T-helper 1 cell (primary cell): ENCODE data around the gene ABCA2.

Source experiments
- DNase-seq, 5 donors: peaks; one replicate each; pipeline ENCODE4 v3.0.0-alpha.2; 2012 to 2020

ABCA2 gene

DNA sequence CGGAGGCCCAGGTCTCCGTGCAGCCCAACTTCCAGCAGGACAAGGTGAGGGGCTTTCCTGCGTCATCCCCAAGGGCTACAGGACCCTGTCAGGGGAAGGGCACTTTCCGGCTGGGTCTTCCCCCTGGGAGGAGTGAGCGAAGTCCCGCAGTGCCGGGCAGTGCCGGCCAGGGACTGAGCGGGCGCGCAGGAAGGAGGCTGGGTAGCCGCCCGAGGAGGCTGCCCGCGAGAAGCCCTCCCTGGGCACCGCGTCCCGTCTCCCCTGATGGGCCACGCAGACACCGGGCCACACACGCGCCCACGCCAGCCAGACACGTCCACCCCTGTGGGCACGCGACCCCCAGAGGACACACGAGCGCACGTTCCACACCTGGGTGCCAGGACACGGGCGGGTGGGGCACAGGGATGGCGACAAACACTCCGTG, 50.4 kb downstream of the ABCA2 start:
- no peak for DNase-seq

DNA sequence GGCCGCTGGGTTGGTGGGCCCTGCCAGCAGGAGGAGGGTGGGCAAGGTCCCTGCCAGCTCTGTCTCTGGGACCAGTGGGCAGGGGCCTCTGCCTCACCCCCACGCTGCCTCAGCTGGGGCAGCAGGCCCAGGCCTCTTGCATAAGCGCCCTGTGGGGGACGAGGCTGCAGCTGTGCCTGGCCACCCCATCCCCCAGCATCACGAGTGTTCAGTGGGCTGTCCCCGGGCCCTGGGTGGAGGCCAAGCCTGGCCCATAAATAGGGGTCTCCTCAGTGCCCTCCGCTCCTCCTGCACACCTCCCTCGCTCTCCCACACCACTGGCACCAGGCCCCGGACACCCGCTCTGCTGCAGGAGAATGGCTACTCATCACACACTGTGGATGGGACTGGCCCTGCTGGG, 50.8 kb downstream of the ABCA2 start, which contains the start of gene PTGDS:
Gene PTGDS, plus strand, starts transcription at position 282 of the 400 bp plus-strand sequence. Its CDS starts 75 bp downstream, at position 357.
- no peak for DNase-seq

DNA sequence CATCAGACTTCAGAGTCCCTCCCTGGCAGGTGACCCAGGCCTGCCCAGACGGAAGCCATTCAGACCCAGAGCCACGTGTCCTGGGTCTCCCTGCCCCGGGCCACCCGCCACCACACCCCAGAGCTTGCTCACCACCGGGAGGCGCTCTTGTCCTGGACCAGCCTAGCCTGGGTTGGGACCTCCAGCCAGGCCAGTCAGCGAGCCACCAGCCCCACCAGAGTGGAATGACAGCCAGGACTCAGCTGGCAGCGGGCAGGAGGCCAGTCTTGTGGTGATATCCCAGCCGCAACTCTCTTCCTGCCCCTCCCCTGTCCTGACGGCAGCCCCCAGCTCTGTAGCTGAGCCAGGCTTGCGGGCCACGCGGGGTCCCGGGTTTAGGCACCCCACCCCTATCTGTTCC, 52.4 kb downstream of the ABCA2 start:
- DNase-seq = peak in 1 of 5 donors; percentile 30

DNA sequence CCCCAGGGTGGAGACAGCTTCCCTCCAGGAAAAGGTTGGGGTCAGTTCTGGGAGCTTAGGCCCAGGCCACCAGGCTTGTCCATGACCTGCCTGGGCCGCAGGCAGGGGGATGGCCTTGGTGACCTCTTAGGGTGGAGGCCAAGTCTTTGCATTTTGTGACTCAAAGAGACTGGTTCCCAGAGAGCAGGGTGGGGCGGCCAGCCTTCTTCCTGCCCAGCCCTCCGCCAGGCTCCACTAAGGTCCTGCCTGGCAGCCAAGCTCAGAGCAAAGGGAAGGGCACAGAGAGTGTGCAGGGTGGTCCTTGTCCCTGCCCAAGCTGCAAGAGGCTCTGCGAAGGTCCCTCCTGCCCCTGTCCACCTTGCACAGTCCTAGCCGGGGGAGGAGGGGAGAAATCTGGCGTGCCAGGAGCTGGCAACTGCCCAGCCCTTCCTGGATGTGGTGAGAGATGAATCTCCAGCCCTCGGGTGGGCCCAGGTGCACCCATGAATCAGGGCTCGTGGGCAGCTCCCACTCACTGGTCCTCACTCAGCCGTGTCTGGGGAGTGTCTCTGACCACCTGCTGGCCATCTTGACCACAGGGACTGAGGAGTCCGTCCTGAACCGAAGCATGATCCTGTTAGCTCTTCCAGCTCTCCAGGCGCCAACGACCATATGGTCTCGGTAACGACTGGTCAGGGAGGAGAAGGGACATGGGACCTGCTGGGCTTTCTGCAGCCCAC, 53.1 kb downstream of the ABCA2 start:
- peak in 1 of 5 donors; percentile 32 for DNase-seq

DNA sequence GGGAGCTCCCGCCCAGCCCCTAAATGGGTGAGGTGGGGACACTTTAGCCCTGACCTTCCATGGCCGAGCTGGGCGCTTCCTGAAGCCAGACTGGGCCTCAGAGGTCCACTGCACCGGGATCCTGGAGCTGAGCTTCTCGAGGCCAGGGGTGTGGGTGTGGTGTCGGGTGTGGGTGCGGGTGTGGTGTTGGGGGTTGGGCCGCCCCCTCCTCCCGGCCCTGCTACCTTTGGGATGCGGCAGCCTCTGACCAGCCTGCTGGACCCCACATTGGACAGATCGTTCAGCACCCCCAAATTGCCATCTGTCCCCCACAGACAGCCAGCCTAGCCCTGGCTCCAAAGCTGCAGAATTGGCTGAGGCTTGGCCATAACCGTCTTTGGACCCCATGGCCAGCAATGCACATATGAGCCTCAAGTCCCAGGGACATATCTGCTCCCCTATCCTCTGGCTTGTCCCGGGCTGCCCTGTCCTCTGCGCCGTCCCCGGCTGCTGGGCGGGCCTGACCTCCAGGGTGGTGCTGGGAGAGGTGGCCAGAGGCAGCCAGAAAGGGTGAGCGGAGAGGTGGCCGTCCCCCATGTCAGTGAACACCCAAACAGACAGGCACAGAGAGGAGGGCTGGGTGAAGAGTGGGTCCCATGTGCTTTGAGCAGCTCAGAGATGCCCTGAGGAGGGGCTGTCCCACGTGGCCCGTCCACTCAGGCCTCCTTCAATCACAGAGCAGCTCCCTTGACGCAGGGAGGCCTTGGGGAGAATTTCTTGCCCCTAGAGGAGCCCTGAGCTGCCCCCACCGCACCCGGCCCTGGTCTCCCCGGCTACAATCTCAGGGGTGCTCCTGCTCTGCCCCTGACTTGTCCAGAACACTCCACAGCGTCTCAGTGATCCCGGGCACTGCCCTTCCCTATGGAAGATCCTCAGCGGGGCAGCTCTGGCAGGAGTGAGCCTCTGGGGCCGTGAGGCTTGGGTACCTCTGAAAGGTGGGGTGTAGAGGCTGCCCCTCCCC, 54.1 kb downstream of the ABCA2 start:
- no peak for DNase-seq

DNA sequence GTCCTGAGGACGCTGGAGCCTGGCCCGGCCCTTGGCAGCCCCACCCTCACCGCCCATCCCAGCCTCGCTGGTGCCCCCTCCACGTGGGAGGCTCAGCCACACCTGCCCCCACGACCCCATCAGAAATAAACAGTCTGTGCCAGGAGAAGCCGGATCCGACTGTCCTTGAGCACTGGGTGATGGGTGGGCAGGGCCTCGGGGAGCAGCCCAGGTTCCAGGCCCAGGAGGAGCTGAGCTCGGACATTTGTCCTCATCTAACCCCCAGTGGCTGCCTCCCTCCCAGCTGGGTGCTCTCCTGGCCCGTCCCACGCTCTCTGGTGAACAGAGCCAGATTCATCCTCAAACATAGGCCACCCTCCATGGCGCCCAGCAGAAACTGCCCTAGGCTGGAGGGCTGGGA, 55.3 kb downstream of the ABCA2 start:
- DNase-seq = no peak

DNA sequence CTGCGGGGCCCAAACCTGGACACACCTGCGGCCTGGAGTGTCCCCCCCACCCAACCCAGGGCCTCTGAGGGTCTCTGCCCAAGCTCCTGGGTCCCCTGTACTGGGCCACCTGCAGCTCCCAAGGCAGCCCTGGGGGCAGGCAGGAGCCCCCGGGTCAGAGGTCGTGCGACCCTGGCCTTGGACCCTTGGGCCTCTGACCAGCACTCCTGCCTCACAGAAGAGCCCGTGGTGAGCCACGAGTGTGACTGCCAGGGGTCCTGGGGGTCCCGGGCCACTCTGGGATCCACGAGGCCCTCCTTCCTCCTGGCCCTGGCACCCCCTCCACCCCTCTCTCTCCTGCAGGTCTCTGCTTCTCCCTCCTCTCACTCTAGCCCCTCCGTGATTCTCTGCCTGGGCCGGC, 55.7 kb downstream of the ABCA2 start:
- no peak for DNase-seq

DNA sequence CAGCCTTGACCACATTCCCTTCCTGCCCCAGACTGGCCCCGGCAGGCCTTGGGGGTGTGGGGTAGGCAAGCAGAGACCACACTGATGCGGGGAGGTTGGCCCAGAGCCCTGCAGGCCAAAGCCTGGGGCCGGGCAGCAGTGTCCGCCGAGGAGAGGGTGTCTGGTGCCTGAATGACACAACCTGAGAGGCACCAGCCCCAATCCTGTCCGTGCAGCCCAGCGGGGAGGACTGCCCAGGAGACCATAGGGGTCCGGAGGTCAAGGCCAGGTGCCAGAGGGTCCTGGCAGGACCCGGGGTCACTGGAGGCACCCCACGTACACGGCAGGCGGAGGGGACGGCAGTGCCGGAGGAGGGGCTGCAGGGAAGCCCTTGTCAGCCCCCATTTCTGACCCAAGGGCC, 56.3 kb downstream of the ABCA2 start:
- DNase-seq = no peak

DNA sequence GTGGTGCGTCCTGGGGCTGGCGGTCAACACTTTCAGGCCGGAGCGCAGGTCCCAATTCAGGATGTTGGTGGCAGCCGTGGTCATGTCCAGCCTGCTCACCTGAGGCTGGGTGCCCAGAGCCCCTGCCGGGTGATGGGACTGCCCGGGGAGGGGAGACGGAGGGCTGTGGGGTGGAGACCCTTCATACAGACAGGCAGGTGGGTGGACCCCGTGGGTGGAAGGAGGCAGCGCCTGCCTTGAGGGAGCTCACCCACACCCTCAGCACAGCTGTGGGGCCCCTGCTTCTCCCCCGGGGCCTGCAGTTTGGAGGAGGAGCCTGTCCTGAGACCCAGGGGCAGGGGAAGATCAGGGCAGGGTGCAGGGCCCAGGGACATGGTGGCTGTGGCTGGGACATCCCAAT, 57.7 kb downstream of the ABCA2 start:
- DNase-seq = no peak

DNA sequence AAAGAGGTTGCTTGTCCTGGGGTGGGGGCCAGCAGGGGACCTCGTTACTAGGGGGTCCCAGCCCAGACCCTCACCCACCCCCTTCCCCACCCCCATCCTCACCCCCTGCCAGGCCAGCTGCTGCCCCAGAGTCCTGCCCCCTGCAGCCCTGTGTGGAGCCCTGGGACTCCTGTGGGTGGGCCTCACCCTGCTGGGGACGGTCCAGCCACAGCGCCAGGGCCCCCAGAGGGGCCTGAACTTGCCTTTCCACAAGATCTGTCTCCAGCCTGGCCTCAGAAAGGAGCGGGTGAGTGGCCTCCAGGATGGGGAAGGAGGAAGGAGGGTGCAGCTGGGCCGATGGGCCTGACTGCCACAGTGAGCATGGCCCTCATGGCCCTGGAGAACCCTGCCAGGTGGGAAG, 58.3 kb downstream of the ABCA2 start:
- DNase-seq = no peak

DNA sequence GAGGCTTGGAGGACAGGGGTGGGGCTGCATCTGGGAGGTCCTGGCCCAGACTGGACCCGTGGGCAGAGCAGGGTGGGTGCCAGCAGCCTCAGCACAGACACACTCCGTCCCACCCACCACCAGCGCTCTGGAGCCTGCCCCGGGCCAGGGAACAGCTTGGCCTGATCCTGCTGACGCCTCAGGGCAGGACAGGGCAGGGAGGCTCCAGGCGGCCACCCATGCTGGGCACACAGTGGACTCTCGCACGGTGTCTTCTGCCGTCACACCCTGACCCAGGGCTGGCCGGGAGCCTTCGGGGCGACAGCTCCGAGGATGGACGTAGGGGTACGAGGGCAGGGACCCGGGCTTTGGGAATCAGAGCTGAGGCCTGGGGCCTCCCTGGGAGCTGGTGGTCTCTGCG, 58.9 kb downstream of the ABCA2 start:
- no peak for DNase-seq

DNA sequence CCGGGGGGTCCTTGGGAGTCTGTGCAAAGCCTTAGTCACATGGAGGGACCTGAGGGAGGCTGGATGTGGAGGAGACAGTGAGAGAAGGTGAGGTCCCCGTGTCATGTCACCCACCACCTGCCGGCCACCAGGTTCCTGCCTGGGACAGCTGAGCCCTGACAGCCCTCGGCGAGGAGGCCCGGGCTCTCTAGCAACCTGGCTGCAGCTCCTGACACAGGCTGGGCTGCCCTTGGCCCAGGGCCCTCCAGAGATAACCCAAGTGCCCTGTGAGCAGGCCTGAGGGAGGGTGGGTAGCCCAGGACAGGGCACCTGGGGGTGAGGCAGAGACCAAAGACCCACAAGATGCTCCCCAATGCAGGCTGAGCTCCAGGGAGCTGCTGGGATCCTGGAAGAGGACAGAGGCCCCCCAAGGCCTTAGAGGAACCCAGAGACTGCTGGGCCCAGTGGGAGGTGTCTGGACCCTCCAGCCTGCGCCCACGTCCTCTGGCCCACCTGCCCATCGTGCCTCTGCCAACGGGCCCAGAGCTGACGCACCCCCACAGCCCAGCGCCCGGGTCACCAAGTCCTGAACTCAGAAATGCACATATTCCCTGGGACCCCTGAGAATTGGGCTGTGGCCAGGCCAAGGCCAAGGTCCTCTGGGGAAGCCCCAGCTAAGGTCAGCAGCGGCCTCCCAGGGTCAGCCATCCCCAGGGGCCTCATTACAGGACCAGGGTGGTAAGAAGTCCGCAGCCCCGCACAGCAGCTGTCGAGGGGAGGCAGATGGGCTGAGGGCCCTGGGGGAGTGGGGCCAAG, 59.5 kb downstream of the ABCA2 start:
- no peak for DNase-seq

DNA sequence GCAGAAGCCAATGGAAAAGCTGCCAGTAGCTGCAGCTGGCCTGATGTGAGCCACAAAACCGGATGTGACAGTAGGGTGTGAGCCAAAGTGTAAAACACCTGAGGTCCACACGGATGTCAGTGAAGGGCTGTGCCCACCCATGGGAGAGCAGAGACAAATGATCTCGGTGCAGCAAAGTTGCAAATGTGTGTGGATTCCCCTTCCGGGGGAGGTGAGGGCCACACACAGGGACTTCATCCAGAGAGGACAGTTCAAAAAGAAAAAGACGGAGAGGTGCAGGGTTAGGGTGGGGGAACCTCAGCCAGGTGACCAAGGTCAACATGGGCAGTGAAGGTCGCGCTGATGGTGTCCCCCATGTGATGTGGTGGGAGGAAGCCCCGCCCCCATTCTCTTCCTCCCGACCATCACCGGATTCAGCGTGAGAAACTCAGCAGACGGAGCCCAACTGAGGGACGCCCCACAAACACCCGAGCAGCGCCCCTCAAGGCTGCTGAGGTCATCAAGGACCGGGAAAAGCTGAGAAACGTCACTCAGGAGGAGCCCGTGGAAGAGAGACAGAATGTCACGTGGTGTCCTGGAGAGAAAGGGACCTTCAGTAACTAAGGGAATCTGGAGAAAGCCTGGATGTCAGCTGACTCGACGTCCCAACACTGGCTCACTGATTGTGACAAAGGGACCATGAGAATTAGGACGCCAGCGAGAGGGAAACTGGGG, 62.1 kb downstream of the ABCA2 start:
- DNase-seq = peak in 1 of 5 donors; percentile 56

DNA sequence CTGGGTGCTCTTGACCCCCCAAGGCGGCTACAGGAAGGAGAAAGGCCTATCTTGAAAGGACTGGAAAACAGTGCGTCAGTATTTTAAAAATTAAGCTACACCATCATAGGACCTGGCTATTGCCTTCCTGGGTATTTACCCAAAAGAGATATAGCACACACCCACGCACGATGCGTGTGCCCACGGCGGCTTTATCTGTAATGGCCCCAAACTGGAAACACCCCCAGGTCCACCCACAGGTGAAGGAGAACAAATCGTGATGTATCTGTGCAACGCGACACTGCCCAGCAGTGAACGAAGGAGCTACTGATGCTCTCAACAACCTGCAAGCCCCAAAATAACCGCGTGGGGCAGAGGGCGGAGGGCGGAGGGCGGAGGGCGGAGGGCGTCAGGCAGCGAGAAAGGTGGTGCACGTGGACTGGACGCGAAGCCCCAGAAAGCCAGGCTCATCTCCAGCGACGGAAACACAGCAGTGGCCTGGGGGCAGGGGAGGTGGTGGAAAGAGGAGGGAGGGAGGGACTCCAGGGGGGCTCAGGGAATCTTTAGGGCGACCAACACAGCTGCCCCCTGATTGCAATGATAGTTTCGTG, 63.1 kb downstream of the ABCA2 start:
- no peak for DNase-seq

DNA sequence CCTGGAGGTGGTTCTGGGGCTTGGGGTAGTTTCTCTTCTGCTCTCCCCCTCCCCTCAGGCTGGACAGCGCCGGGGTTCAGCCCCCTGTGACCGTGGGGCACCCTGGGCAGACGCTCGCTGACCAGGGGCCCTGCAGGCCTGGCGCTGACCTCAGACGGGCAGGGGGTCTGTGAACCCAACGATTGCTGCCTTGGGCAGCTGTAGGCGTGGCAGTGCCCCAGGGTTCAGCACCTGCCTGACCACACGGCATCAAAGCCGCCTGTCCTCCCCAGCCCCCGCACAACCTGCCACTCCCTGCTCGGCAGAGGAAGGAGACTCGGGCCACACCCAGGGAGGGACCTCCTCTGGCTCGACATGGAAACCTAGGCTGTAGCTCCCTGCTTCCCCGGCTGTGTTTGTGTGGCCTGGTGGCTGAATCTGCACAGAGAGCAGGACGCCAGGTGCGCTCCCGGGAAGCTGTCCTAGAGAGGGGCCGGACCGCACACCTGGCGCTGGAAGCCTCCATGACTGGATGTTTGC, 63.8 kb downstream of the ABCA2 start:
- no peak for DNase-seq

DNA sequence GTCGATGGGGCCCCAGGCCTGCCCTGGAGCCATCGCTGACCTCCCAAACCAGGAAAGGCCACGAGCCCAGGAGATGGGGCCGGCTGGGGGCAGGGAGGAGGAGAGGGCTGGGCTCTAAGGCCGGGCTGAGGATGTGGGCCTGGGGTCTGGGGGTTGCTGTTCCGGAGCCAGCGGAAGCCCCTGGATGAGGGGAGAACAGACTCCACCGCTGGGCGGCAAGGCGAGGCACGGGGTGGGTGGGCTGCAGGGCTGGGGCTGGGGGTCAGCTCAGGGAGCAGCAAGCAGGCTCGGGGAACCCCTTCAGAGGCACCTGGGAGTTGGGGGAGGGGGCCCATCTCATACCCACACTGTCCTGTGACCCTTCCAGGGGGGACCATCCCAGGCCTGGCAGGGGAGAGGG, 64.3 kb downstream of the ABCA2 start:
- no peak for DNase-seq

DNA sequence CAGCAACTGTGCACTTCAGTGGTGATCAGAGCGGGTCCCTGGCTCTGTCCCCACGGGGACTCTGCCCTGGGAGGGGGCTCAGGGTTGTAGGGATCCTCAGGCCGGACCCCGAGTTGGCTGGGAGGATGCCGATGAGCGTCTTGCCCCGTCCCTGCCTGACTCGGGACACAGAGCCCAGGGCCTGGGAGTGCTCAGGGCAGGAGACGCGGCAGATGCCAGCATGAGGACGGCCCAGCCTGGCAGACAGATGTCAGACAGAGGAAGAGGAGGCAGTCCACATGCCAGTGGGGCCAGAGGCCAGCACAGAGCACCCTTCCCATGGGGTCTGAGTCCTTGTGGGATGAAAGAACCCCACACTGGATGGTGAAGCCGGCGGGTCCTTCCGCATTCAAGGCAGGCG, 64.7 kb downstream of the ABCA2 start:
- no peak for DNase-seq

DNA sequence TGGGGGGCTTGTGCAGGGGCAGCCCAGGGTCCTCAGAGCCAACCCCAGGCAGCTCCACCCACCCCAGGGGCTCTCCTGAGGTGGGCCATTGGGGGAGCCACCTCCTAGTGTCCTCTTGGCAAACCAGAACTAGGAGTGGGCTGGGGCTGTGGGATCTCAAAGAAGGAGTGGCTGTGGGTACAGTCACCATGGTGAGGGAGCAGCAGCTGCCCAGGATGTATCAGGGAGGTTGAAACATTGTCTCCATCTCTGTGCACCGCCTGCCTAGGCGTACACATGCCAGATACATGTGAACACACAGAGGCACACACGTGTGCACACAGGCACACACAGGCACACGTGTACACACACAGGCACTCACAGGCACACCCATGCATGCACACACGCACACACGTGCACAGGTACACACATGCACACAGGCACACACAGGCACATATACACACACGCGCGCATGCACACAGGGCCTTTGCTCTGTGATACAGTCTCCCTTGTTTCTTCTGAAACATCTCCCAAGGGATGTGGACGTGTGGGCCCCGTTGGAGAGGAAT, 65.3 kb downstream of the ABCA2 start:
- DNase-seq = no peak

DNA sequence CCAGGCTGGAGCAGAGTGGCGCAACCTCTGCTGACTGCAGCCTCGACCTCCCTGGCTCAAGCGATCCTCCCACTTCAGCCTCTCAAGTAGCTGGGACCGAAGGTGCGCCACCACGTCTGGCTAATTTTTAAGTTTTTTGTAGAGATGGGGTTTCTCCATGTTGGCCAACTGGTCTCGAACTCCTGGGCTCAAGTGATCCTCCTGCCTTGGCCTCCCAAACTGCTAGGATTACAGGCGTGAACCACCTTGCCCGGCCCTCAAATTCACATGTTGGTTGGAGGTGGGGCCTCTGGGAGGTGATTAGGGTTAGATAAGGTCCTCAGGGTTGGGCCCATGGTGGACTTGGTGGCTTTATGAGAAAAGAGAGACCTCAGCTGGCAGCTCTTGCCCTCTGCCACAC, 65.9 kb downstream of the ABCA2 start:
- no peak for DNase-seq

DNA sequence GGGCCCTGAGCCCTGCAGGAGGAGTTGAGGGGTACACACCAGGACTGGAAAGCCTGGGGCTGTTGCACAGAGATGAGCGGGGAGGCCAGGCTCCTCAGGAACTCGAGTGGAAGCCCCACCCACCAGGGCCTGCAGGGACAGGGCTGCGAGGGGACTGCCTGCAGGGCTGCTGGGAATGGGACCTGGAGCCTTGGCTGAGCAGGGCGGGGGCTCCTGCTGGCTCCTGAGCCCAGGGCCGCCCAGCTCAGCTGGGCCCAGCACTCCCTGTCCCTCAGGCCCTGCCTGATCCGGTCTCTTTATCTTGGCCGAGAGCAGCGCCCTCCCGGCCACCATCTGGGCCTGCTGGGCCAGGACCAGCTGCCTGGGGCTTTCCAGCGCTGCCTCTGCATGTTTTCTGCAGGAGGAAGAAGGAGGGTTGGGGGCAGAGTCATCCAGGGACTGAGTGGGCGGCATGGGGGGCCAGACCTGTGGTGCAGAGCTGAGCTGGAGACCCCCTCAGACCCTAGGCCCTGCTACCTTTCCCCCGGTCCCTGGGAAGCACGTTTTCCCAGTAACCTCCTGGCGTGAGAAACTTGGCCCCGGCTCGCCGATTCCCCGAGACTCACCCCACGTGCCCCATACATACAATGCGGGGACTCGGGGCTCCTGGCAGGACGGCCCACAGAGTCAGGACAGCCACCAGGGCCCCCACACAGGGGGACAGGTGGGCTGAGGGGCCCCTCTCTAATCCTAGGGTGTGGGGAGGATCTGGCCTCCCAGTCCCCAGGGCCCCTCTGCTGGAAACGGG, 66.6 kb downstream of the ABCA2 start:
- DNase-seq = no peak

DNA sequence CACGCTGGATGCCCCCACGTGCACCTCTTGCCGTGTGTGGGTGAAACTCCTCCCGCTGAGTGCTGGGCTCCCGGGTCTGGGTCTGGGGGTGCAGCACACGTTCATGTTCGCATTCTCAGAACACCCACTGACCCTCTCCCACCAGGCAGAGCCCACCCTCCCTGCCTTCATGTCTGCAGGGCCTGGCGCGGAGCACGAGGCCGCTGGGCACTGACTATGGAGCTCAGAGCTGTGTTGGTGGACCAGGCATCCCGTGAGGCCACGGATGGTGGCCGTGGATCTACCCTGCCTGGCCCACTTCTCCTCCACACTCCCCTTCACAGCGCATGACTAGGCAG, 67.1 kb downstream of the ABCA2 start:
- DNase-seq = no peak
